Measurements from ENCODE around the gene RAPGEF5. TPM values are rescaled to one million over a fixed set of nuclear protein-coding genes. Genes with fewer than 3 reads are reported as not detected.
A peak's percentile ranks its signal among the peaks of the same experiment; 100 is the strongest.

Gene RAPGEF5
- total RNA-seq, 2 donors from 2014 or later = 19.4 to 32.5 TPM

- H3K27ac ChIP-seq = peak overlapping the region; percentile 32
- no peak for TF ChIP-seq CTCF (IDR thresholded peaks at IDR 0.05)
- H3K4me1 ChIP-seq = peaks cover 0 to 5% of the 10 kb centered on the region in 2 donors
- H3K4me3 ChIP-seq = no peak overlapping the region
- no peaks in the 10 kb centered on the region for H3K9me3 ChIP-seq
- H3K36me3 ChIP-seq = peaks cover 6% of the 10 kb centered on the region
- DNase-seq (ENCODE audit: low spot score) = no peak
- H3K27me3 ChIP-seq = no peaks in the 10 kb centered on the region
Measured at GRCh38 chr7:22127835-22128527, 229.0 kb downstream of the RAPGEF5 start.

GRCh38 chr7:22125436-22125835 is 231.5 kb downstream of the RAPGEF5 start:
- Histone ChIP-seq H3K9me3 (no peaks in the 10 kb centered on the region), H3K27me3 (no peaks in the 10 kb centered on the region), H3K4me1 (peaks cover 0 to 19% of the 10 kb centered on the region in 2 donors), H3K4me3 (no peak overlapping the region), H3K27ac (peak overlapping the region in 1 of 2 donors; percentile 8), H3K36me3 (peaks cover 8% of the 10 kb centered on the region)
- no peak for DNase-seq (ENCODE audit: low spot score)
- no peak for TF ChIP-seq CTCF (IDR thresholded peaks at IDR 0.05)

- peak; percentile 49 for DNase-seq (ENCODE audit: low spot score)
- TF ChIP-seq CTCF (IDR thresholded peaks at IDR 0.05) = no peak
- Histone ChIP-seq H3K27me3 (no peaks in the 10 kb centered on the region), H3K27ac (peak overlapping the region in 1 of 2 donors; percentile 8), H3K36me3 (peaks cover 8% of the 10 kb centered on the region), H3K4me1 (peaks cover 0 to 19% of the 10 kb centered on the region in 2 donors), H3K4me3 (no peak overlapping the region), H3K9me3 (no peaks in the 10 kb centered on the region)
Measured at GRCh38 chr7:22124941-22125340, 232.0 kb downstream of the RAPGEF5 start.

- peak; percentile 66 for DNase-seq (ENCODE audit: low spot score)
- no peak for TF ChIP-seq CTCF (IDR thresholded peaks at IDR 0.05)
- Histone ChIP-seq H3K36me3 (peaks cover 7% of the 10 kb centered on the region), H3K4me1 (peaks cover 0 to 19% of the 10 kb centered on the region in 2 donors), H3K9me3 (no peaks in the 10 kb centered on the region), H3K4me3 (no peak overlapping the region), H3K27me3 (no peaks in the 10 kb centered on the region), H3K27ac (no peak overlapping the region)
Measured at GRCh38 chr7:22123139-22123538, 233.8 kb downstream of the RAPGEF5 start.

- TF ChIP-seq CTCF (IDR thresholded peaks at IDR 0.05) = no peak
- Histone ChIP-seq H3K4me1 (peaks cover 0 to 19% of the 10 kb centered on the region in 2 donors), H3K4me3 (no peak overlapping the region), H3K27ac (peak overlapping the region; percentile 34 to 38), H3K27me3 (no peaks in the 10 kb centered on the region), H3K9me3 (no peaks in the 10 kb centered on the region), H3K36me3 (peaks cover 15% of the 10 kb centered on the region)
- DNase-seq (ENCODE audit: low spot score) = peak; percentile 71
Measured at GRCh38 chr7:22121702-22122474, 235.1 kb downstream of the RAPGEF5 start.
